ENCODE data around the gene URI1. TPM values are rescaled to one million over a fixed set of nuclear protein-coding genes. Genes with fewer than 3 reads are reported as not detected.

Gene URI1, protein sequence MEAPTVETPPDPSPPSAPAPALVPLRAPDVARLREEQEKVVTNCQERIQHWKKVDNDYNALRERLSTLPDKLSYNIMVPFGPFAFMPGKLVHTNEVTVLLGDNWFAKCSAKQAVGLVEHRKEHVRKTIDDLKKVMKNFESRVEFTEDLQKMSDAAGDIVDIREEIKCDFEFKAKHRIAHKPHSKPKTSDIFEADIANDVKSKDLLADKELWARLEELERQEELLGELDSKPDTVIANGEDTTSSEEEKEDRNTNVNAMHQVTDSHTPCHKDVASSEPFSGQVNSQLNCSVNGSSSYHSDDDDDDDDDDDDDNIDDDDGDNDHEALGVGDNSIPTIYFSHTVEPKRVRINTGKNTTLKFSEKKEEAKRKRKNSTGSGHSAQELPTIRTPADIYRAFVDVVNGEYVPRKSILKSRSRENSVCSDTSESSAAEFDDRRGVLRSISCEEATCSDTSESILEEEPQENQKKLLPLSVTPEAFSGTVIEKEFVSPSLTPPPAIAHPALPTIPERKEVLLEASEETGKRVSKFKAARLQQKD
- 100 to 1,000 TPM in 1 of 4 donors, 10 to 100 TPM in 3; 59.1 to 125 (median 67.6) TPM for total RNA-seq

DNA sequence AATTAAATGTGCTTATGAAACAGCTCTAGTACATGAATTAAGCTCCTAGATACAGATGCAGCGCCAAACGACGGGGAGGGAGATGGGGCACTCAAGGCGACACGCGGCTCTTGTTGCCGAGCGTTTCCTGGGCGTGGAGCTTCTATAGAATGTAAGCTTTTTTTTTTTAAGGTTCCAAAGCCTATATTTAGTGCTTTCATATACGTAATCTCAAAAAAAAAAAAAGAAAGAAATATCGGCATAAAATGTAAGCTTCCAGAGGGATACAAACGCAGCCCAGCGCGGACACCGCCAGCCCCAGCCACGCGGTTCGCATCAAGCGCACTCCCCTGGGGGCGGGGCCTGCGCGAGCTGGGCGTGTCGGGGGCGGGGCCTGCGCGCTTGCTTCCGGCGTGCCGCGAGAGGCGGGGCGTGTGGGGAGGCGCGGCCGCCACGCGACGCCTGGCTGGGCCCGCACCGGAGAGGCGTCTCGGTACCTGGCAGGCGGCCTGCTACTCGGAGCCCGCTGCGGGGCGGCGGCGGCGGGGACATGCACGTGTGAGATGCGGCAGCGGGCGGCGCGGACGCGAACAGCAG lies at the start of gene URI1:
URI1 (plus strand) TSS at position 412 of the 576 bp plus-strand sequence. CDS start 309 bp downstream, outside the sequence.
- Histone ChIP-seq H3K4me1 (no peaks in the 10 kb centered on the region), H3K36me3 (no peaks in the 10 kb centered on the region), H3K27me3 (no peaks in the 10 kb centered on the region), H3K27ac (peak within 1 kb of the TSS; percentile 54 to 76), H3K9me3 (no peaks in the 10 kb centered on the region), H3K4me3 (peak within 1 kb of the TSS; percentile 52 to 89)
- peak in 1 of 2 donors; percentile 79 for TF ChIP-seq POLR2A (IDR thresholded peaks at IDR 0.05)
- TF ChIP-seq, protein P1, sequence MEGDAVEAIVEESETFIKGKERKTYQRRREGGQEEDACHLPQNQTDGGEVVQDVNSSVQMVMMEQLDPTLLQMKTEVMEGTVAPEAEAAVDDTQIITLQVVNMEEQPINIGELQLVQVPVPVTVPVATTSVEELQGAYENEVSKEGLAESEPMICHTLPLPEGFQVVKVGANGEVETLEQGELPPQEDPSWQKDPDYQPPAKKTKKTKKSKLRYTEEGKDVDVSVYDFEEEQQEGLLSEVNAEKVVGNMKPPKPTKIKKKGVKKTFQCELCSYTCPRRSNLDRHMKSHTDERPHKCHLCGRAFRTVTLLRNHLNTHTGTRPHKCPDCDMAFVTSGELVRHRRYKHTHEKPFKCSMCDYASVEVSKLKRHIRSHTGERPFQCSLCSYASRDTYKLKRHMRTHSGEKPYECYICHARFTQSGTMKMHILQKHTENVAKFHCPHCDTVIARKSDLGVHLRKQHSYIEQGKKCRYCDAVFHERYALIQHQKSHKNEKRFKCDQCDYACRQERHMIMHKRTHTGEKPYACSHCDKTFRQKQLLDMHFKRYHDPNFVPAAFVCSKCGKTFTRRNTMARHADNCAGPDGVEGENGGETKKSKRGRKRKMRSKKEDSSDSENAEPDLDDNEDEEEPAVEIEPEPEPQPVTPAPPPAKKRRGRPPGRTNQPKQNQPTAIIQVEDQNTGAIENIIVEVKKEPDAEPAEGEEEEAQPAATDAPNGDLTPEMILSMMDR (IDR thresholded peaks at IDR 0.05) = peak in 1 of 4 experiments; percentile 9
- DNase-seq = peak; percentile 86 to 94
- intact Hi-C loops (cut with DNase I; ENCODE audit: low total_unique reads) = no loop called here

- no peak for DNase-seq
- no peaks in the 10 kb centered on the region for H3K9me3 ChIP-seq
- H3K36me3 ChIP-seq = no peaks in the 10 kb centered on the region
- H3K27ac ChIP-seq = no peak overlapping the region
- intact Hi-C loops (cut with DNase I; ENCODE audit: low total_unique reads) = no loop called here
- no peaks in the 10 kb centered on the region for H3K4me1 ChIP-seq
- no peaks in the 10 kb centered on the region for H3K27me3 ChIP-seq
- H3K4me3 ChIP-seq = no peak overlapping the region
- no peak for TF ChIP-seq POLR2A (IDR thresholded peaks at IDR 0.05)
- TF ChIP-seq, protein P1 (IDR thresholded peaks at IDR 0.05) = no peak
Observed at GRCh38 chr19:29893606-29894284, 48.3 kb upstream of the URI1 start.

DNA sequence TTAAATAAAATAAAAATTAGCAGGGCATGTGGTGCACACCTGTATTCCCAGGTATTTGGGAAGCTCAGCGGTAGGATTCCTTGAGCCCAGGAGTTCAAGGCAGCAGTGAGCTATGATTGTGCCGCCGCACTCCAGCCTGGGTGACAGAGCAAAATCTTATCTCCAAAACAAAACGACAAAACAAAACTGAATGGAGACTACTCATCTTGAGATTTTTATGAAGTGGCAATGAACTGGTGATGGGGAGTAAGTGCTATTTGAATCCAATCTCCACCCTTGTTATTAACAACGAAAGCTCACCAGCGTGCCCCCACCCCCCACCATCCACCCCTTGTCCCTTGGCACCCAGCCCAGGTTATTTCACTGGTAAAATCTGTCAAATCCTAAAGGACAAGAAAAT lies 45.2 kb upstream of the URI1 start:
- no peak for DNase-seq
- Histone ChIP-seq H3K4me3 (no peak overlapping the region), H3K4me1 (no peaks in the 10 kb centered on the region), H3K36me3 (no peaks in the 10 kb centered on the region), H3K9me3 (no peaks in the 10 kb centered on the region), H3K27ac (no peak overlapping the region), H3K27me3 (no peaks in the 10 kb centered on the region)
- no peak for TF ChIP-seq POLR2A (IDR thresholded peaks at IDR 0.05)
- TF ChIP-seq, protein P1 (IDR thresholded peaks at IDR 0.05) = no peak
- intact Hi-C loops (cut with DNase I; ENCODE audit: low total_unique reads) = no loop called here

GRCh38 chr19:29897466-29897865 lies 44.6 kb upstream of the URI1 start:
- H3K27ac ChIP-seq = no peak overlapping the region
- intact Hi-C loops (cut with DNase I; ENCODE audit: low total_unique reads) = no loop called here
- no peaks in the 10 kb centered on the region for H3K4me1 ChIP-seq
- no peak for TF ChIP-seq POLR2A (IDR thresholded peaks at IDR 0.05)
- TF ChIP-seq, protein P1 (IDR thresholded peaks at IDR 0.05) = no peak
- H3K4me3 ChIP-seq = no peak overlapping the region
- no peaks in the 10 kb centered on the region for H3K27me3 ChIP-seq
- H3K36me3 ChIP-seq = no peaks in the 10 kb centered on the region
- no peak for DNase-seq
- H3K9me3 ChIP-seq = no peaks in the 10 kb centered on the region
